AG10803 (cell line): ENCODE data around the gene SYT13.

ENCODE experiments used
- DNase-seq: peaks from one replicate; pipeline ENCODE4 v3.0.0; 2010; ENCODE audit warnings: low read depth
- H3K4me3 ChIP-seq: 2 replicates; pipeline ENCODE4 v1.5.1; 2011; ENCODE audit warnings: mild to moderate bottlenecking, low read length, control low read depth
- CTCF ChIP-seq: conservative IDR thresholded peaks from 2 replicates; pipeline ENCODE4 v1.5.1; 2011; ENCODE audit warnings: mild to moderate bottlenecking, low read length, control low read depth, inconsistent platforms

SYT13 gene

GRCh38 chr11:45266676-45267020 is 19.5 kb downstream of the SYT13 start:
- 0 out of 2 replicates have a peak, but pooled peaks have one; percentile 1 for TF ChIP-seq CTCF
- no peak for DNase-seq
- no peak overlapping the region for H3K4me3 ChIP-seq

GRCh38 chr11:45265969-45266675 is 20.0 kb downstream of the SYT13 start:
- DNase-seq, result no peak
- TF ChIP-seq CTCF, result no peak
- no peak overlapping the region for H3K4me3 ChIP-seq

- no peak for TF ChIP-seq CTCF
- DNase-seq, result peak; percentile 56
- no peak overlapping the region for H3K4me3 ChIP-seq
Measured at GRCh38 chr11:45264839-45265515, 21.2 kb downstream of the SYT13 start.

DNA sequence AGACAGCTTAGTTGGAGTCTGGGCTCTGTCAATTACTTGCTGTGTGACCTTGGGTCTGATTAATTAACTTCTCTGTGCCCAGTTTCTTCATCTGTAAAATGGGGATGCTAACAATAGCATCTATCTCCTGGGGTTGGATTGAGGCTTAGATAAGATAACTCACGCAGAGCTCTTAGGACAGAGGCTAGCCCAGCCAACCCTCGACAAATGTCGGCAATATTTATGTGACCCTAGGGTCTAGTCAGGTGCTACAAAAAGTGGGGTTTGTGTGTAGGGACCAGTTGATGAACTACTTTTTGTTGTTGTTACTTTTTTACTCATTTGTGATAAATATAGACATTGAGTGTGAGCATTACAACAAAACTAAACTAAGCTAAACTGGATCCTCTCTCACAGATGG is 22.4 kb downstream of the SYT13 start:
- DNase-seq, result no peak
- TF ChIP-seq CTCF, result no peak
- no peak overlapping the region for H3K4me3 ChIP-seq

DNA sequence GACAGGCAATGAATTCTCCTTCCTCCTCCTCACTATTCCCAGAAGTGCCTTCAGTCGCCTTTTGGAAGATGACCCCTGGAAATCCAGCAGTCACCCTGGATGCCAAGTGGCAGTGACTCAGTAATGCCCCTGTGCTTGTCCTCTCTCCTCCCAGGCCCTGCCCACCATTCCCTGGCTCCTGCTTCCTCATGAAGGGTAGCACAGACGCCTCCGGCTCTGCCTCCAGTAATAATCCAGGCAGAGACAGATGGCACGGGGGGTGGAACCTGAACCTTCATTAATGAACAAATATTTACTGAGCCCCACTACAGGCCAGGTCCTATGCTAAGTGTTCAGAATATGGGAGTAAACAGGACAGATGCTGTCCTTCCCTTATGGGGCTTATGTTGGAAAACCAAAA is 23.2 kb downstream of the SYT13 start:
- TF ChIP-seq CTCF, result no peak
- no peak for DNase-seq
- no peak overlapping the region for H3K4me3 ChIP-seq

DNA sequence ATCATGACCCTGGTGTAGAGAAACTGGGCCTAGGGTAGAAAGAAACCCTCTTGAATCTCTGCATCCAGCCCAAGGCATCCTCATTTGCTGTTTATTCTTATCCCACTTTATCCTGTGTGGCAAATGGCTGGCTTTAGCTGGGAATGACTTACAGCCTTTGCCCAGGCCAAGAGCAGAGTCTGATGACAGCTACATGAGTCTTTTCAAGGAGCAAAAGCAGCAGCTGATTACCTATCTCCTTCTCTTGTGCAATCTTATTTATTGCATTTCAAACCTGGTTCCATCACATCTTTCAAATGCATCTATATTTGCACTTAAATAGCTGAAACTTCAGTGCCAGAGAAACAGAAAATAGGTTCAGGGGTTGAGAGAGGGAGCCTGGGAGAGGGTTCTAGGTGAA is 26.1 kb downstream of the SYT13 start:
- no peak for DNase-seq
- no peak overlapping the region for H3K4me3 ChIP-seq
- TF ChIP-seq CTCF, result no peak

DNA sequence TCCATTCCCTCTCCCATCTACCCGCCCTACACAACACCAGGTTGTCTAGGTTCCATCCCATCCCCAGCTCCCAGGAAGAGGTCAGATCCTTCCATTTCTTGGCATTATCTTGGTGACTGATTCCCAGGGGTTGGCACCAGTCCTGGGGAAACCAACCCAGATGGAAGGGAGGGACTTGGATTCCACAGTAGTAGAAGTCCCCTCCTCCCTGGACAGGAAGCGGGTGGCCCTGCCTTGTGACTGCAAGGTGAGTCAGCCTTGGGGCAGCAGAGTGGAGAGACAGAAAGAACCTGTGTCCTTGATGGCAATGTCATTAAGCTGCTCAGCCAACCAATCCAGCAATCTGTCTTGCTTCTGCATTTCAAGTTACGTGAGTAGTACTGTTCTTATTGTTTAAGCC is 26.5 kb downstream of the SYT13 start:
- no peak overlapping the region for H3K4me3 ChIP-seq
- peak; percentile 43 for DNase-seq
- TF ChIP-seq CTCF, result no peak
